GM21390 (cell line): ENCODE measurements around the gene TFF3.

ENCODE experiments used
- ATAC-seq: cut with Tn5 transposase; IDR thresholded peaks from one replicate; pipeline ENCODE4 v1.9.1; 2021; ENCODE audit not compliant: unreplicated experiment

The TFF3 gene

GRCh38 chr21:42321845-42322244, 6.6 kb upstream of the TFF3 start:
- ATAC-seq: no peak

- no peak for ATAC-seq
Measured at GRCh38 chr21:42321231-42321630, 6.0 kb upstream of the TFF3 start.

- no peak for ATAC-seq
Measured at GRCh38 chr21:42320791-42321190, 5.6 kb upstream of the TFF3 start.

- ATAC-seq: no peak
Measured at GRCh38 chr21:42319851-42320572, 4.8 kb upstream of the TFF3 start.

- ATAC-seq: no peak
Measured at GRCh38 chr21:42319376-42319775, 4.2 kb upstream of the TFF3 start.

- no peak for ATAC-seq
Measured at GRCh38 chr21:42317826-42318746, 2.9 kb upstream of the TFF3 start.

- no peak for ATAC-seq
Measured at GRCh38 chr21:42317341-42317741, 2.1 kb upstream of the TFF3 start.

GRCh38 chr21:42316891-42317290, 1.7 kb upstream of the TFF3 start:
- ATAC-seq: no peak

- no peak for ATAC-seq
Measured at GRCh38 chr21:42314616-42315295, 453 bp downstream of the TFF3 start.

- ATAC-seq: no peak
Measured at GRCh38 chr21:42313501-42313969, 1.7 kb downstream of the TFF3 start.

- no peak for ATAC-seq
Measured at GRCh38 chr21:42312626-42313104, 2.5 kb downstream of the TFF3 start.

GRCh38 chr21:42311816-42312625, 3.2 kb downstream of the TFF3 start:
- no peak for ATAC-seq

GRCh38 chr21:42311160-42311559, 4.0 kb downstream of the TFF3 start:
- ATAC-seq: no peak

- ATAC-seq: no peak
Measured at GRCh38 chr21:42310411-42311001, 4.7 kb downstream of the TFF3 start.

- no peak for ATAC-seq
Measured at GRCh38 chr21:42309753-42310213, 5.4 kb downstream of the TFF3 start.

GRCh38 chr21:42308914-42309752, 6.1 kb downstream of the TFF3 start:
- ATAC-seq: no peak

- no peak for ATAC-seq
Measured at GRCh38 chr21:42308161-42308913, 6.9 kb downstream of the TFF3 start.

GRCh38 chr21:42307106-42307505, 8.1 kb downstream of the TFF3 start:
- no peak for ATAC-seq
